ENCODE data around the gene DDAH2.

DNA sequence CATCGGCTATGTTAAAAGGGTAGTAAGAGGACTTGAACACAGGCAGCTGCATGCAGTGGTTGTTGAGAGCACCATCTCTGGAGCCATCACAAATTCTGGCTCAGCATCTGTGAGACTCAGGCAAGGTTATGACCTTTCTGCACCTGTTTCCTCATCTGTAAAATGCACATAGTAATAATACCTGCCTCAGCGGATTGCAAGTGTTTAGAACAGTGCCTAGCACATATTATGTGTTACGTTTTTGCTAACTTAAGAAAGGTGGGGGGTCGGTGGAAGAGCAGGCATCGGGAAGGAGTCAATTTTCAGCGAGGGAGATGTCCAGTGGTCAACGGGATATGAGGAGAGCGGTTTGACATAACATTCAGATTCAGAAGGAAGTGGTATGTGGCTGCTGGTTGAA, 51.1 kb downstream of the DDAH2 start:
- TF ChIP-seq, protein P1, sequence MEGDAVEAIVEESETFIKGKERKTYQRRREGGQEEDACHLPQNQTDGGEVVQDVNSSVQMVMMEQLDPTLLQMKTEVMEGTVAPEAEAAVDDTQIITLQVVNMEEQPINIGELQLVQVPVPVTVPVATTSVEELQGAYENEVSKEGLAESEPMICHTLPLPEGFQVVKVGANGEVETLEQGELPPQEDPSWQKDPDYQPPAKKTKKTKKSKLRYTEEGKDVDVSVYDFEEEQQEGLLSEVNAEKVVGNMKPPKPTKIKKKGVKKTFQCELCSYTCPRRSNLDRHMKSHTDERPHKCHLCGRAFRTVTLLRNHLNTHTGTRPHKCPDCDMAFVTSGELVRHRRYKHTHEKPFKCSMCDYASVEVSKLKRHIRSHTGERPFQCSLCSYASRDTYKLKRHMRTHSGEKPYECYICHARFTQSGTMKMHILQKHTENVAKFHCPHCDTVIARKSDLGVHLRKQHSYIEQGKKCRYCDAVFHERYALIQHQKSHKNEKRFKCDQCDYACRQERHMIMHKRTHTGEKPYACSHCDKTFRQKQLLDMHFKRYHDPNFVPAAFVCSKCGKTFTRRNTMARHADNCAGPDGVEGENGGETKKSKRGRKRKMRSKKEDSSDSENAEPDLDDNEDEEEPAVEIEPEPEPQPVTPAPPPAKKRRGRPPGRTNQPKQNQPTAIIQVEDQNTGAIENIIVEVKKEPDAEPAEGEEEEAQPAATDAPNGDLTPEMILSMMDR (tag by site-specific recombination; IDR thresholded peaks at IDR 0.05): no peak
- TF ChIP-seq, protein P2, sequence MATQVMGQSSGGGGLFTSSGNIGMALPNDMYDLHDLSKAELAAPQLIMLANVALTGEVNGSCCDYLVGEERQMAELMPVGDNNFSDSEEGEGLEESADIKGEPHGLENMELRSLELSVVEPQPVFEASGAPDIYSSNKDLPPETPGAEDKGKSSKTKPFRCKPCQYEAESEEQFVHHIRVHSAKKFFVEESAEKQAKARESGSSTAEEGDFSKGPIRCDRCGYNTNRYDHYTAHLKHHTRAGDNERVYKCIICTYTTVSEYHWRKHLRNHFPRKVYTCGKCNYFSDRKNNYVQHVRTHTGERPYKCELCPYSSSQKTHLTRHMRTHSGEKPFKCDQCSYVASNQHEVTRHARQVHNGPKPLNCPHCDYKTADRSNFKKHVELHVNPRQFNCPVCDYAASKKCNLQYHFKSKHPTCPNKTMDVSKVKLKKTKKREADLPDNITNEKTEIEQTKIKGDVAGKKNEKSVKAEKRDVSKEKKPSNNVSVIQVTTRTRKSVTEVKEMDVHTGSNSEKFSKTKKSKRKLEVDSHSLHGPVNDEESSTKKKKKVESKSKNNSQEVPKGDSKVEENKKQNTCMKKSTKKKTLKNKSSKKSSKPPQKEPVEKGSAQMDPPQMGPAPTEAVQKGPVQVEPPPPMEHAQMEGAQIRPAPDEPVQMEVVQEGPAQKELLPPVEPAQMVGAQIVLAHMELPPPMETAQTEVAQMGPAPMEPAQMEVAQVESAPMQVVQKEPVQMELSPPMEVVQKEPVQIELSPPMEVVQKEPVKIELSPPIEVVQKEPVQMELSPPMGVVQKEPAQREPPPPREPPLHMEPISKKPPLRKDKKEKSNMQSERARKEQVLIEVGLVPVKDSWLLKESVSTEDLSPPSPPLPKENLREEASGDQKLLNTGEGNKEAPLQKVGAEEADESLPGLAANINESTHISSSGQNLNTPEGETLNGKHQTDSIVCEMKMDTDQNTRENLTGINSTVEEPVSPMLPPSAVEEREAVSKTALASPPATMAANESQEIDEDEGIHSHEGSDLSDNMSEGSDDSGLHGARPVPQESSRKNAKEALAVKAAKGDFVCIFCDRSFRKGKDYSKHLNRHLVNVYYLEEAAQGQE (tag by site-specific recombination; IDR thresholded peaks at IDR 0.05): no peak
- TF ChIP-seq, protein P3, sequence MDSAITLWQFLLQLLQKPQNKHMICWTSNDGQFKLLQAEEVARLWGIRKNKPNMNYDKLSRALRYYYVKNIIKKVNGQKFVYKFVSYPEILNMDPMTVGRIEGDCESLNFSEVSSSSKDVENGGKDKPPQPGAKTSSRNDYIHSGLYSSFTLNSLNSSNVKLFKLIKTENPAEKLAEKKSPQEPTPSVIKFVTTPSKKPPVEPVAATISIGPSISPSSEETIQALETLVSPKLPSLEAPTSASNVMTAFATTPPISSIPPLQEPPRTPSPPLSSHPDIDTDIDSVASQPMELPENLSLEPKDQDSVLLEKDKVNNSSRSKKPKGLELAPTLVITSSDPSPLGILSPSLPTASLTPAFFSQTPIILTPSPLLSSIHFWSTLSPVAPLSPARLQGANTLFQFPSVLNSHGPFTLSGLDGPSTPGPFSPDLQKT (IDR thresholded peaks at IDR 0.05; ENCODE audit: borderline replicate concordance, low read depth, low read length): no peak
- TF ChIP-seq KLF9 (tag by site-specific recombination; IDR thresholded peaks at IDR 0.05; ENCODE audit: low read depth): no peak
- TF ChIP-seq, protein P4, sequence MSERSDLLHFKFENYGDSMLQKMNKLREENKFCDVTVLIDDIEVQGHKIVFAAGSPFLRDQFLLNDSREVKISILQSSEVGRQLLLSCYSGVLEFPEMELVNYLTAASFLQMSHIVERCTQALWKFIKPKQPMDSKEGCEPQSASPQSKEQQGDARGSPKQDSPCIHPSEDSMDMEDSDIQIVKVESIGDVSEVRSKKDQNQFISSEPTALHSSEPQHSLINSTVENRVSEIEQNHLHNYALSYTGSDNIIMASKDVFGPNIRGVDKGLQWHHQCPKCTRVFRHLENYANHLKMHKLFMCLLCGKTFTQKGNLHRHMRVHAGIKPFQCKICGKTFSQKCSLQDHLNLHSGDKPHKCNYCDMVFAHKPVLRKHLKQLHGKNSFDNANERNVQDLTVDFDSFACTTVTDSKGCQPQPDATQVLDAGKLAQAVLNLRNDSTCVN (tag by site-specific recombination; optimal IDR thresholded peaks at IDR 0.05): no peak
- no peak for TF ChIP-seq ZNF366 (tag by site-specific recombination; conservative IDR thresholded peaks at IDR 0.05)
- no peak for TF ChIP-seq ZNF175 (tag by site-specific recombination; IDR thresholded peaks at IDR 0.05)
- no peak for TF ChIP-seq ZNF610 (tag by site-specific recombination; IDR thresholded peaks at IDR 0.05; ENCODE audit: borderline replicate concordance)
- TF ChIP-seq ZBTB17 (tag by site-specific recombination; IDR thresholded peaks at IDR 0.05): no peak
- TF ChIP-seq ZNF10 (tag by site-specific recombination; IDR thresholded peaks at IDR 0.05): no peak
- TF ChIP-seq ZNF169 (tag by site-specific recombination; IDR thresholded peaks at IDR 0.05): no peak
- TF ChIP-seq ZNF423 (tag by site-specific recombination; IDR thresholded peaks at IDR 0.05): no peak

Measured in HEK293 (cell line).